ENCODE results near the gene PLA2G3.
A peak's percentile ranks its signal among the peaks of the same experiment; 100 is the strongest.

Gene PLA2G3

DNA sequence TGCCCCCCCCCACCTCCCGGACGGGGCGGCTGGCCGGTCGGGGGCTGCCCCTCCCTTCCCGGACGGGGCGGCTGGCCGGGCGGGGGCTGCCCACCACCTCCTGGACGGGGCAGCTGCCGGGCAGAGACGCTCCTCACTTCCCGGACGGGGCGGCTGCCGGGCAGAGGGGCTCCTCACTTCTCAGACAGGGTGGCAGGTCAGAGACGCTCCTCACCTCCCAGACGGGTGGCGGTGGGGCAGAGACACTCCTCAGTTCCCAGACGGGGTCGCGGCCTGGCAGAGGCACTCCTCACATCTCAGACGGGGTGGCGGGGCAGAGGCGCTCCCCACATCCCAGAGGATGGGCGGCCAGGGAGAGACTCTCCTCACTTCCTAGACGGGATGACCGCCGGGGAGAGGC is 43.7 kb upstream of the PLA2G3 start:
- no peak for TF ChIP-seq ZBTB7A (IDR thresholded peaks at IDR 0.05; ENCODE audit: low read depth)
- no peak for TF ChIP-seq YY1 (IDR thresholded peaks at IDR 0.05; ENCODE audit: low read depth)

GRCh38 chr22:31179345-31179744 is 39.0 kb upstream of the PLA2G3 start:
- no peak for TF ChIP-seq CREB1 (IDR thresholded peaks at IDR 0.05; ENCODE audit: low read depth)
- TF ChIP-seq TEAD4 (IDR thresholded peaks at IDR 0.05): peak; percentile 88
- peak; percentile 94 for TF ChIP-seq NFIC (IDR thresholded peaks at IDR 0.05)
- peak; percentile 85 for TF ChIP-seq TCF12 (IDR thresholded peaks at IDR 0.05; ENCODE audit: low read depth)
- TF ChIP-seq REST (IDR thresholded peaks at IDR 0.05; ENCODE audit: low read depth): no peak
- no peak for TF ChIP-seq TAF1 (IDR thresholded peaks at IDR 0.05; ENCODE audit: low read depth)
- peak; percentile 81 for TF ChIP-seq MAX (IDR thresholded peaks at IDR 0.05)
- peak; percentile 68 for TF ChIP-seq EP300 (IDR thresholded peaks at IDR 0.05; ENCODE audit: borderline replicate concordance)
- TF ChIP-seq, protein P1, sequence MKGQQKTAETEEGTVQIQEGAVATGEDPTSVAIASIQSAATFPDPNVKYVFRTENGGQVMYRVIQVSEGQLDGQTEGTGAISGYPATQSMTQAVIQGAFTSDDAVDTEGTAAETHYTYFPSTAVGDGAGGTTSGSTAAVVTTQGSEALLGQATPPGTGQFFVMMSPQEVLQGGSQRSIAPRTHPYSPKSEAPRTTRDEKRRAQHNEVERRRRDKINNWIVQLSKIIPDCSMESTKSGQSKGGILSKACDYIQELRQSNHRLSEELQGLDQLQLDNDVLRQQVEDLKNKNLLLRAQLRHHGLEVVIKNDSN (IDR thresholded peaks at IDR 0.05): peak; percentile 57
- 0 out of 2 replicates have a peak, but pooled peaks have one; percentile 16 for TF ChIP-seq RAD21 (IDR thresholded peaks at IDR 0.05; ENCODE audit: low read depth)
- TF ChIP-seq YY1 (IDR thresholded peaks at IDR 0.05; ENCODE audit: low read depth): peak; percentile 37; the same call in 1 of the 2 replicates
- TF ChIP-seq FOXM1 (IDR thresholded peaks at IDR 0.05; ENCODE audit: borderline replicate concordance, low read depth): 0 out of 2 replicates have a peak, but pooled peaks have one; percentile 29

DNA sequence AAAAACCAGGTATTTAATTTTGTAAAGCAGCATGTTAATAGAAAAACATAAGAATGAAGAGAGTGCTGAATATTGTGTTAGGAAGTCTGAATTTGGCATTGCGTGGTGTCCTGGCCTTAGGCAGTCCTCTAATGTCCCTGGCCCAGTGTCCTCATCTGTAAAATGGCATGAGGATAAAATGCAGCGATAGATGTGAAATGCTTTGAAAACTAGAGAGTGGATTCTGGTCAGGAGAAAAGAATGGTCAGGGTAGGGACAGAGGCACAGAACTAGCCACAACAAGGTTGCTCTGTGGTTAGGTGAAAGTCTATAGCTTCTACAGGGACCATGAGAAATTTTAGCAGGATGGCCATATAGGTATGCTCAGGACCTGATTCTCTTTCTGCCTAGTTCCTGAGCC is 38.6 kb upstream of the PLA2G3 start:
- TF ChIP-seq TCF12 (IDR thresholded peaks at IDR 0.05; ENCODE audit: low read depth) (no peak), RAD21 (IDR thresholded peaks at IDR 0.05; ENCODE audit: low read depth) (no peak), NFIC (IDR thresholded peaks at IDR 0.05) (no peak), CREB1 (IDR thresholded peaks at IDR 0.05; ENCODE audit: low read depth) (no peak), TAF1 (IDR thresholded peaks at IDR 0.05; ENCODE audit: low read depth) (no peak), MAX (IDR thresholded peaks at IDR 0.05) (no peak), EP300 (IDR thresholded peaks at IDR 0.05; ENCODE audit: borderline replicate concordance) (no peak), TEAD4 (IDR thresholded peaks at IDR 0.05) (no peak), REST (IDR thresholded peaks at IDR 0.05; ENCODE audit: low read depth) (no peak), FOXM1 (IDR thresholded peaks at IDR 0.05; ENCODE audit: borderline replicate concordance, low read depth) (no peak), ZBTB7A (IDR thresholded peaks at IDR 0.05; ENCODE audit: low read depth) (no peak), EGR1 (IDR thresholded peaks at IDR 0.05) (no peak), YY1 (IDR thresholded peaks at IDR 0.05; ENCODE audit: low read depth) (no peak), CEBPB (IDR thresholded peaks at IDR 0.05) (no peak)
- TF ChIP-seq, protein P1 (IDR thresholded peaks at IDR 0.05): no peak

DNA sequence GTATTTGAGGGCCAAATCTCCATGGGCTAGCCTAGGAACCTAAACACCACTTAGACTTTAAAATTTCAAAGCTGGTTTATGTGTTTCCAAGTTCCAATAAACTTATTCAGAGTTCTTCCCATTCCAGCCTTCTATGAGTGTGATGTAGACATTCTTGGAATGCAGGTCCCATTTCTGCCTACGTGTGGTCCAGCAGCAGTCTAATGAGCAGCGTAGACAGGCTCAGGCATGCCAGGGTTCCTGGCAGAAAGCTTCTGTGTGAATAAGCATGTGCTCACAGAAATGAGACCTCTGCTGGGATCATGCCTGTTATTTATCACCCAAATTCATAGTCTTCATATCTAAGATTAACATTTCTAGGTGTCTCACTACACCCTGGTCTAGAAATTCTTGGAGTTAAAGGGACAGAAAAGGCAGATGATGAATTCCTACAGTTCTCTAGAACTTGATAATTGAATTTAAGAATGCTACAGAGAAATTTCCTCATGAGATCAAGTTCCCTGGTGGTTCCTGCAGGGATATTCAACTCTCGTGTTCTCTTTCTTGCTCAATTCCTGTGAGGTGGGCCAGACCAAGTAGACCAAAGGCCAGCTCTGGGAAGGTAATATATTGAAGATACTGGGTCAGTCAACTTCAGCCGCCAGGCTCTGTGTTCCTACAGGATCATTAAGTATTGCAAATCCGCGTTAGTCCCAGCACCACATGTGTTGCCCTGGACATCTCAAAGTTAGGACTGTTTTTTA is 37.3 kb upstream of the PLA2G3 start:
- TF ChIP-seq TCF12 (IDR thresholded peaks at IDR 0.05; ENCODE audit: low read depth): no peak
- TF ChIP-seq TEAD4 (IDR thresholded peaks at IDR 0.05): peak; percentile 84

GRCh38 chr22:31176923-31177322 is 36.6 kb upstream of the PLA2G3 start:
- TF ChIP-seq REST (IDR thresholded peaks at IDR 0.05; ENCODE audit: low read depth) (no peak), RAD21 (IDR thresholded peaks at IDR 0.05; ENCODE audit: low read depth) (no peak), EP300 (IDR thresholded peaks at IDR 0.05; ENCODE audit: borderline replicate concordance) (no peak), MAX (IDR thresholded peaks at IDR 0.05) (no peak)
